ENCODE results near the gene MAP2K3. TPM values are rescaled to one million over a fixed set of nuclear protein-coding genes. Genes with fewer than 3 reads are reported as not detected.
"Not testable (repeated sequence)": the region's sequence is repeated elsewhere in the genome, so short reads cannot be mapped to it uniquely, and the experiment has no call there.

MAP2K3 gene
- total RNA-seq, 1 donor from 2014 or later = 38.0 TPM

GRCh38 chr17:21316212-21316886 lies 31.8 kb downstream of the MAP2K3 start:
- Mint-ChIP-seq H3K4me1 (ENCODE audit: low read depth, unreplicated experiment) (peaks cover 12% of the 10 kb centered on the region), H3K27me3 (ENCODE audit: unreplicated experiment) (peaks cover 13% of the 10 kb centered on the region)
- TF ChIP-seq CTCF (IDR thresholded peaks at IDR 0.05; ENCODE audit: partially characterized antibody, unreplicated experiment) = peak; percentile 47
- H3K4me3 Mint-ChIP-seq (ENCODE audit: unreplicated experiment); H3K36me3 Mint-ChIP-seq (ENCODE audit: unreplicated experiment); H3K9me3 Mint-ChIP-seq (ENCODE audit: unreplicated experiment); H3K27ac Mint-ChIP-seq (ENCODE audit: unreplicated experiment); DNase-seq: not testable (repeated sequence)

- H3K27ac Mint-ChIP-seq (ENCODE audit: unreplicated experiment); H3K36me3 Mint-ChIP-seq (ENCODE audit: unreplicated experiment); H3K4me3 Mint-ChIP-seq (ENCODE audit: unreplicated experiment); H3K9me3 Mint-ChIP-seq (ENCODE audit: unreplicated experiment); H3K27me3 Mint-ChIP-seq (ENCODE audit: unreplicated experiment); H3K4me1 Mint-ChIP-seq (ENCODE audit: low read depth, unreplicated experiment): not testable (repeated sequence)
- peak; percentile 48 for DNase-seq
- TF ChIP-seq CTCF (IDR thresholded peaks at IDR 0.05; ENCODE audit: partially characterized antibody, unreplicated experiment) = peak; percentile 26
These were observed 32.5 kb downstream of the MAP2K3 start for GRCh38 chr17:21316887-21317500.

GRCh38 chr17:21317821-21318220 lies 33.3 kb downstream of the MAP2K3 start:
- H3K27ac Mint-ChIP-seq (ENCODE audit: unreplicated experiment); DNase-seq; H3K9me3 Mint-ChIP-seq (ENCODE audit: unreplicated experiment); H3K36me3 Mint-ChIP-seq (ENCODE audit: unreplicated experiment); H3K4me3 Mint-ChIP-seq (ENCODE audit: unreplicated experiment); H3K4me1 Mint-ChIP-seq (ENCODE audit: low read depth, unreplicated experiment); H3K27me3 Mint-ChIP-seq (ENCODE audit: unreplicated experiment): not testable (repeated sequence)

GRCh38 chr17:21318439-21318838 lies 33.9 kb downstream of the MAP2K3 start:
- H3K36me3 Mint-ChIP-seq (ENCODE audit: unreplicated experiment) = no peaks in the 10 kb centered on the region
- peaks cover 4% of the 10 kb centered on the region for H3K4me1 Mint-ChIP-seq (ENCODE audit: low read depth, unreplicated experiment)
- no peak overlapping the region for H3K27ac Mint-ChIP-seq (ENCODE audit: unreplicated experiment)
- peaks cover 12% of the 10 kb centered on the region for H3K27me3 Mint-ChIP-seq (ENCODE audit: unreplicated experiment)
- DNase-seq = no peak
- H3K4me3 Mint-ChIP-seq (ENCODE audit: unreplicated experiment) = no peak overlapping the region
- H3K9me3 Mint-ChIP-seq (ENCODE audit: unreplicated experiment) = peaks cover 8% of the 10 kb centered on the region
- no peak for TF ChIP-seq CTCF (IDR thresholded peaks at IDR 0.05; ENCODE audit: partially characterized antibody, unreplicated experiment)

GRCh38 chr17:21318856-21319255 lies 34.3 kb downstream of the MAP2K3 start:
- not testable (repeated sequence) for H3K36me3 Mint-ChIP-seq (ENCODE audit: unreplicated experiment); H3K9me3 Mint-ChIP-seq (ENCODE audit: unreplicated experiment); H3K4me1 Mint-ChIP-seq (ENCODE audit: low read depth, unreplicated experiment); H3K4me3 Mint-ChIP-seq (ENCODE audit: unreplicated experiment); H3K27ac Mint-ChIP-seq (ENCODE audit: unreplicated experiment); DNase-seq
- peaks cover 12% of the 10 kb centered on the region for H3K27me3 Mint-ChIP-seq (ENCODE audit: unreplicated experiment)

GRCh38 chr17:21319256-21319655 lies 34.7 kb downstream of the MAP2K3 start:
- H3K27ac Mint-ChIP-seq (ENCODE audit: unreplicated experiment); H3K9me3 Mint-ChIP-seq (ENCODE audit: unreplicated experiment); H3K36me3 Mint-ChIP-seq (ENCODE audit: unreplicated experiment); DNase-seq; H3K4me3 Mint-ChIP-seq (ENCODE audit: unreplicated experiment); H3K4me1 Mint-ChIP-seq (ENCODE audit: low read depth, unreplicated experiment): not testable (repeated sequence)
- peaks cover 12% of the 10 kb centered on the region for H3K27me3 Mint-ChIP-seq (ENCODE audit: unreplicated experiment)

- H3K27ac Mint-ChIP-seq (ENCODE audit: unreplicated experiment) = not testable (repeated sequence)
These were observed 35.3 kb downstream of the MAP2K3 start for GRCh38 chr17:21319686-21320375.

GRCh38 chr17:21320430-21320829 lies 35.9 kb downstream of the MAP2K3 start:
- H3K27me3 Mint-ChIP-seq (ENCODE audit: unreplicated experiment) = peaks cover 12% of the 10 kb centered on the region
- H3K36me3 Mint-ChIP-seq (ENCODE audit: unreplicated experiment); H3K4me1 Mint-ChIP-seq (ENCODE audit: low read depth, unreplicated experiment); H3K4me3 Mint-ChIP-seq (ENCODE audit: unreplicated experiment); H3K9me3 Mint-ChIP-seq (ENCODE audit: unreplicated experiment); H3K27ac Mint-ChIP-seq (ENCODE audit: unreplicated experiment); DNase-seq: not testable (repeated sequence)

More at GRCh38 chr17:21319686-21320375, 35.3 kb downstream of the MAP2K3 start:
- not testable (repeated sequence) for H3K36me3 Mint-ChIP-seq (ENCODE audit: unreplicated experiment); H3K9me3 Mint-ChIP-seq (ENCODE audit: unreplicated experiment); DNase-seq; H3K4me3 Mint-ChIP-seq (ENCODE audit: unreplicated experiment); H3K4me1 Mint-ChIP-seq (ENCODE audit: low read depth, unreplicated experiment)
- H3K27me3 Mint-ChIP-seq (ENCODE audit: unreplicated experiment) = peaks cover 12% of the 10 kb centered on the region

GRCh38 chr17:21321061-21321460 lies 36.5 kb downstream of the MAP2K3 start:
- H3K4me1 Mint-ChIP-seq (ENCODE audit: low read depth, unreplicated experiment); DNase-seq; H3K36me3 Mint-ChIP-seq (ENCODE audit: unreplicated experiment); H3K27ac Mint-ChIP-seq (ENCODE audit: unreplicated experiment); H3K9me3 Mint-ChIP-seq (ENCODE audit: unreplicated experiment); H3K4me3 Mint-ChIP-seq (ENCODE audit: unreplicated experiment): not testable (repeated sequence)
- peaks cover 12% of the 10 kb centered on the region for H3K27me3 Mint-ChIP-seq (ENCODE audit: unreplicated experiment)

Measured in glutamatergic neuron (in vitro differentiated cells).